OCI-LY1 (cell line): Measurements from ENCODE around the gene PPP1CA.

ENCODE experiments used
- CTCF ChIP-seq: fragments of 200-600 bp; sonication (generic), shearing (Covaris generic); IDR thresholded peaks from 2 replicates; pipeline ENCODE4 v1.5.1; 2017; ENCODE audit warnings: mild to moderate bottlenecking, antibody characterized with exemption, low read length, moderate library complexity, mixed read lengths
- EZH2 ChIP-seq: fragments of 200-600 bp; sonication (generic), shearing (Covaris generic); IDR thresholded peaks from 2 replicates; pipeline ENCODE4 v1.8.0; 2017; ENCODE audit warnings: borderline replicate concordance, mixed run types, mild to moderate bottlenecking, antibody characterized with exemption, low read length, moderate library complexity, mixed read lengths

- no peak for TF ChIP-seq CTCF
- TF ChIP-seq EZH2: no peak
Observed at GRCh38 chr11:67384851-67385366, 16.7 kb downstream of the PPP1CA start.
